HL-60 (cell line): ENCODE data around the gene MAP2K5.

Experiments
- GABPA ChIP-seq: IDR thresholded peaks from 2 replicates; pipeline ENCODE4 v1.6.1; 2012; ENCODE audit warnings: low read depth
- POLR2AphosphoS5 ChIP-seq: IDR thresholded peaks from 2 replicates; pipeline ENCODE4 v1.6.1; 2012; ENCODE audit warnings: low read depth
- TF ChIP-seq, protein P1 (sequence below): IDR thresholded peaks from one replicate; pipeline ENCODE4 v1.5.1; 2011; ENCODE audit warnings: low read length, control low read depth, inconsistent platforms; ENCODE audit not compliant: insufficient read depth
- TF ChIP-seq, protein P2 (sequence below): IDR thresholded peaks from 2 replicates; pipeline ENCODE4 v1.6.1; 2012; ENCODE audit warnings: low read depth; ENCODE audit not compliant: insufficient replicate concordance

DNA sequence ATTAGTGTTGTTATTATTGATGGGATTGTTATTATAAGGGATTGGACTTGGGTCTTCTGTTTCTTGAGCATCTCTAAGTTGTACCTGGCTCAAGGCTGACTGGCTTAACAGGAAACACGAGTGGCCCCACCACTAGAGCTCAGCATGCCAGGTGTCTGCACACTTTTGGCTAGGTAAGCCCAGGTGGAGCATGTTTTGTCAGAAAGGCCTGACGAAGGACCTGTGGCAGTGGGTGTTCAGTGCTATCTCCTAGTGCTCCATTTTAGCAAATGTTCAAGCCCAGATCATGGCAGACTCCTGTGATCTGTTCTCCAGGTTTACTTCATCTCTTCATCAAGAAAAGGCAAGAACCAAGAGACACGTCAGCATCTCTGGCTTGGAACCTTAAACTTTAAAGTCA is 3.4 kb downstream of the MAP2K5 start:
- TF ChIP-seq POLR2AphosphoS5 (no peak), GABPA (no peak)
- TF ChIP-seq, protein P1, sequence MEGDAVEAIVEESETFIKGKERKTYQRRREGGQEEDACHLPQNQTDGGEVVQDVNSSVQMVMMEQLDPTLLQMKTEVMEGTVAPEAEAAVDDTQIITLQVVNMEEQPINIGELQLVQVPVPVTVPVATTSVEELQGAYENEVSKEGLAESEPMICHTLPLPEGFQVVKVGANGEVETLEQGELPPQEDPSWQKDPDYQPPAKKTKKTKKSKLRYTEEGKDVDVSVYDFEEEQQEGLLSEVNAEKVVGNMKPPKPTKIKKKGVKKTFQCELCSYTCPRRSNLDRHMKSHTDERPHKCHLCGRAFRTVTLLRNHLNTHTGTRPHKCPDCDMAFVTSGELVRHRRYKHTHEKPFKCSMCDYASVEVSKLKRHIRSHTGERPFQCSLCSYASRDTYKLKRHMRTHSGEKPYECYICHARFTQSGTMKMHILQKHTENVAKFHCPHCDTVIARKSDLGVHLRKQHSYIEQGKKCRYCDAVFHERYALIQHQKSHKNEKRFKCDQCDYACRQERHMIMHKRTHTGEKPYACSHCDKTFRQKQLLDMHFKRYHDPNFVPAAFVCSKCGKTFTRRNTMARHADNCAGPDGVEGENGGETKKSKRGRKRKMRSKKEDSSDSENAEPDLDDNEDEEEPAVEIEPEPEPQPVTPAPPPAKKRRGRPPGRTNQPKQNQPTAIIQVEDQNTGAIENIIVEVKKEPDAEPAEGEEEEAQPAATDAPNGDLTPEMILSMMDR, result no peak
- TF ChIP-seq, protein P2, sequence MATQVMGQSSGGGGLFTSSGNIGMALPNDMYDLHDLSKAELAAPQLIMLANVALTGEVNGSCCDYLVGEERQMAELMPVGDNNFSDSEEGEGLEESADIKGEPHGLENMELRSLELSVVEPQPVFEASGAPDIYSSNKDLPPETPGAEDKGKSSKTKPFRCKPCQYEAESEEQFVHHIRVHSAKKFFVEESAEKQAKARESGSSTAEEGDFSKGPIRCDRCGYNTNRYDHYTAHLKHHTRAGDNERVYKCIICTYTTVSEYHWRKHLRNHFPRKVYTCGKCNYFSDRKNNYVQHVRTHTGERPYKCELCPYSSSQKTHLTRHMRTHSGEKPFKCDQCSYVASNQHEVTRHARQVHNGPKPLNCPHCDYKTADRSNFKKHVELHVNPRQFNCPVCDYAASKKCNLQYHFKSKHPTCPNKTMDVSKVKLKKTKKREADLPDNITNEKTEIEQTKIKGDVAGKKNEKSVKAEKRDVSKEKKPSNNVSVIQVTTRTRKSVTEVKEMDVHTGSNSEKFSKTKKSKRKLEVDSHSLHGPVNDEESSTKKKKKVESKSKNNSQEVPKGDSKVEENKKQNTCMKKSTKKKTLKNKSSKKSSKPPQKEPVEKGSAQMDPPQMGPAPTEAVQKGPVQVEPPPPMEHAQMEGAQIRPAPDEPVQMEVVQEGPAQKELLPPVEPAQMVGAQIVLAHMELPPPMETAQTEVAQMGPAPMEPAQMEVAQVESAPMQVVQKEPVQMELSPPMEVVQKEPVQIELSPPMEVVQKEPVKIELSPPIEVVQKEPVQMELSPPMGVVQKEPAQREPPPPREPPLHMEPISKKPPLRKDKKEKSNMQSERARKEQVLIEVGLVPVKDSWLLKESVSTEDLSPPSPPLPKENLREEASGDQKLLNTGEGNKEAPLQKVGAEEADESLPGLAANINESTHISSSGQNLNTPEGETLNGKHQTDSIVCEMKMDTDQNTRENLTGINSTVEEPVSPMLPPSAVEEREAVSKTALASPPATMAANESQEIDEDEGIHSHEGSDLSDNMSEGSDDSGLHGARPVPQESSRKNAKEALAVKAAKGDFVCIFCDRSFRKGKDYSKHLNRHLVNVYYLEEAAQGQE, result no peak
